NCI-H460 (cell line): ENCODE data around the gene MAP3K20. TPM values are rescaled to one million over a fixed set of nuclear protein-coding genes. Genes with fewer than 3 reads are reported as not detected.
"Not testable (repeated sequence)": the region's sequence is repeated elsewhere in the genome, so short reads cannot be mapped to it uniquely, and the experiment has no call there.

Experiments used
- DNase-seq: peaks from one replicate; pipeline ENCODE4 v3.0.0-alpha.2; 2016; ENCODE audit warnings: low read depth; ENCODE audit errors: extremely low read depth
- total RNA-seq: library from RNA; depleted of rRNA; stranded (reverse); fragments of >200 nt; shearing (Covaris generic); gene quantifications from 2 replicates; pipeline ENCODE4 v1.2.3, GENCODE V29; 2014

The MAP3K20 gene
- total RNA-seq, 1 experiment from 2014 or later = 54.6 TPM

DNA sequence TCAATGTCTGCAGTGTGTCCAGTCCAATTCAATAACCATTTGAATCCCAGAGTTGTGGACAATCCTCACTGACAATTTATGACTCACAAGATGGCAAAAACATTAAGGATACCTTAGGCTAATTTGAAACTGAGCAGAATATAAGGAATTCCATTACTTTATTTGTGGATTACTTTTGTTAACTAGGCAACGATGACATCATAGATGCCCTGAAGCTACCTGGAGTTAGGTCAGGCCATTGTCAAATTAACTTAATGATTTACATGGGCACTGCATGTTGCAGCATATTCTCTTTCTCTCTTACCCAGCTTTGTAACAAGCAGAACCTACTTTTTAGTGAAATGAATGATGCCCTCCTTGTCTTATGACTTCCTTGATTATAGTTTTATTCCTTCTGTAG lies 179.0 kb downstream of the MAP3K20 start:
- DNase-seq = no peak

DNA sequence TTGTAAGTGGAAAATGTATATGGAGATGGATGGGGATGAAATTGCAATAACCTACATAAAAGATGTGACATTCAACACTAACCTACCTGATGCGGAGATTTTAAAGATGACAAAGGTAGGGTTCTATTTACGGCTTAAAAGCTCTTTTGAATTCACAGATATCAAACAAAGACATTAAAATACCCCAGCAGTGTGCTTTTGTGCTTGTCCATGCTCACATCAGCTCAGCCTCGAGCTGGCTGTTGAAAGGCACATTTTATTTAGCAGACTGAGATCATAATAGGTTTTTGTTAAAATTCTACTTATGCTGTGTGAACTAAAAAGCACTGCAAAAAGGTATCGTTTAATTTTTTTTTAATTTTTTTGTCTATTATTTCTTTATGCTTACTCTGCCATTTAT lies 183.1 kb downstream of the MAP3K20 start:
- DNase-seq = no peak

GRCh38 chr2:173262356-173262755 lies 186.7 kb downstream of the MAP3K20 start:
- not testable (repeated sequence) for DNase-seq

GRCh38 chr2:173264151-173264550 lies 188.5 kb downstream of the MAP3K20 start:
- DNase-seq = no peak

- DNase-seq = no peak
Observed at GRCh38 chr2:173264603-173265366, 189.1 kb downstream of the MAP3K20 start.

DNA sequence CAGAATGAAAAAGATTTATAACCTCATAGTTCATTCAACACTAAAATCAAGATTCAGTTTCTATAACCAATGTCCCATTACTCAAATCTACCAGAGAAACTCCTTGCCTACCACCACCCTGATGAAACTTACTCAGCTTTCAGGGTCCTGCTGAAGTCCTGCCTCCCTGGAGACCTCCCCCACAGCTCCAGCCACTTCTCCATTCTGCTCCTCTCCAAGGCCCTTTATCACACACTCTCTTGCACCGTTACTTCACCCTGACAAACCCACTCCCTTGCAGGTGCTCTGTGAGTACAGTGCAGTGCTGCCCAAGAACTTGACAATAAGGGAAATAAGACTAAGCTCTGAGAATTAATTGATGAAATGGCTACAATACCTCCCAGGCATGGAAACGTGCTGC lies 195.5 kb downstream of the MAP3K20 start:
- DNase-seq = no peak

- DNase-seq = no peak
Observed at GRCh38 chr2:173271825-173272224, 196.2 kb downstream of the MAP3K20 start.

DNA sequence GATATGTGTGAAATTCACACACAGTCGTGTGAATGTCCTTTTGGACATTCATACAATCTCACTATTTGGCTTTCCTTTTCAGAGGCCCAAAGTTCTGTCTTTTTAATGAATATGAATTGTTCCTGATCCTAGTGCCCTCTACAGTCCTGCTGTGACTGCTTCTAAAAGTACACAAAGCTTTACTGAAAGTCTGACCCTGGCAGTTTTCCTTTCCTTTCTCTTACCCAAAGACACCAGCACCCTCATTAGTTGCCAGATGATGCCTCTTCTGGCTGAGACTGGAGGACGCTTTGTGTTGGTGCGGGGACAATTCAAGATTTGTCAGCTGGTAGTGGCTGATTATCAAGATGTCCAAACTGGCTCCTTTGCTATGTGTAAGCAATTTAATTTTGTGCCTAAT lies 197.2 kb downstream of the MAP3K20 start:
- no peak for DNase-seq

GRCh38 chr2:173278794-173279526 lies 203.3 kb downstream of the MAP3K20 start:
- DNase-seq = no peak

DNA sequence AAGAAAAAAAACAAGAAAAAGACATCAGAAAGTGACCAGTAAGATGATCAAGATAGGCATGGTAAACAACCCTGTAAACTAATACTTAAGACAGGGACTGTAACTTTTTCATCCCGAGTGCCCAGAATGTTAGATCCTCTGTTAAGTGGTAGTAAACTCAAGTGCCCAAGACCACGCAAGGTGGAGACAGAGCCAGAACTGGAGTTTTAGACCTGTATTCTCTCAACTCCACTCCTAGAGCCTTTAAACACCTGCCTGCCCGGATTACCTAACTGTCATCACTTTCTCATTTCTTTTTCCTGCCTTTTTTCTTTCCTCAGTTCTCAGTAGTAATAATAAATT lies 203.9 kb downstream of the MAP3K20 start:
- DNase-seq = no peak

DNA sequence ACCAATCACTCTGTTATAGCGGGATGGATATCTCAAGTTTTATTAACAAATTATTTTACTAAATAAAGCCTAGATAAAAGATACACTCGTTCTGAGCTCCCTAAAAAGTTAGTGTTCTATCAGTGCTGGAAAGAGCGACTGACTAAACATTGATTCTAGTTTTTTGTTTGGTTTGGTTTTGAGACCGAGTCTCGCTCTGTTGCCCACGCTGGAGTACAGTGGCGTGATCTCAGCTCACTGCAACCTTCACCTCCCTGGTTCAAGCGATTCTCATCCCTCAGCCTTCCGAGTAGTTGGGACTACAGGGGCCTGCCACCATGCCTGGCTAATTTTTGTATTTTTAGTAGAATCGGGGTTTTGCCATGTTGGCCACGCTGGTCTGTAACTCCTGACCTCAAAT lies 205.2 kb downstream of the MAP3K20 start:
- DNase-seq = no peak

DNA sequence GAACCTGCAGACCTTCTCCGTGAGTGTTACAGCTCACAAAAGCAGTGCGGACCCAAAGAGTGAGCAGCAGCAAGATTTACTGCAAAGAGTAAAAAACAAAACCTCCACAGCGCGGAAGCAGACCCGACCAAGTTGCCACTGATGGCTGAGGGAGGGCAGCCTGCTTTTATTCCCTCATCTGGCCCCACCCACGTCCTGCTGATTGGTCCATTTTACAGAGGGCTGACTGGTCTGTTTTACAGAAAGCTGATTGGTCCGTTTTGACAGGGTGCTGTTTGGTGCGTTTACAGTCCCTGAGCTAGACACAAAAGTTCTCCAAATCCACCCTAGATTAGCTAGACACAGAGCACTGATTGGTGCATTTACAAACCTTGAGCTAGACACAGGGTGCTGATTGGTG lies 206.3 kb downstream of the MAP3K20 start:
- not testable (repeated sequence) for DNase-seq

DNA sequence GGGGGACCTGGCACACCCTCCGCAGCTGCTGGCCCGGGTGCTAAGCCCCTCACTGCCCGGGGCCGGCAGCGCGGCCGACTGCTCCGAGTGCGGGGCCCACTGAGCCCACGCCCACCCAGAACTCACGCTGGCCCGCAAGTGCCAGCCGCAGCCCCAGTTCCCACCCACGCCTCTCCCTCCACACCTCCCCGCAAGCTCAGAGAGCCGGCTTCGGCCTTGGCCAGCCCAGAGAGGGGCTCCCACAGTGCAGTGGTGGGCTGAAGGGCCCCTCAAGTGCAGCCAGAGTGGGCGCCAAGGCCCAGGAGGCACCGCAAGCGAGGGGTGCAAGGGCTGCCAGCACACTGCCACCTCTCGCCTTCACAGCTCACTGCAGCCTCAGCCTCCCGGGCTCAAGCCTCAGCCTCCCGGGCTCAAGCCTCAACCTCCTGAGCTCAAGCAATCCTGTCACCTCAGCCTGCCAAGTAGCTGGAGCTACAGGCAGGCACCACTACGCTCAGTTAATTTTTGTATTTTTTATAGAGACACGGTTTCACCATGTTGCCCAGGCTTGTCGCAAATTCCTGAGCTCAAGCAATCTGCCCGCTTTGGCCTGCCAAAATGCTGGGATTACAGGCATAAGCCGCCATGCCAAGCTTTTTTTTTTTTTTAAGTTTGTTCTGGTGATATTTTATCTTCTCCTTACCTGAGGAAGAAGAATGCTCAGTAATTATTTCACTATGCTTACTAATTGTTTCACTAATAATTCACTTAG lies 207.3 kb downstream of the MAP3K20 start:
- DNase-seq = no peak

- no peak for DNase-seq
Observed at GRCh38 chr2:173286153-173286809, 210.6 kb downstream of the MAP3K20 start.

- no peak for DNase-seq
Observed at GRCh38 chr2:173287594-173287993, 211.9 kb downstream of the MAP3K20 start.

GRCh38 chr2:173288561-173288960 lies 212.9 kb downstream of the MAP3K20 start:
- no peak for DNase-seq

DNA sequence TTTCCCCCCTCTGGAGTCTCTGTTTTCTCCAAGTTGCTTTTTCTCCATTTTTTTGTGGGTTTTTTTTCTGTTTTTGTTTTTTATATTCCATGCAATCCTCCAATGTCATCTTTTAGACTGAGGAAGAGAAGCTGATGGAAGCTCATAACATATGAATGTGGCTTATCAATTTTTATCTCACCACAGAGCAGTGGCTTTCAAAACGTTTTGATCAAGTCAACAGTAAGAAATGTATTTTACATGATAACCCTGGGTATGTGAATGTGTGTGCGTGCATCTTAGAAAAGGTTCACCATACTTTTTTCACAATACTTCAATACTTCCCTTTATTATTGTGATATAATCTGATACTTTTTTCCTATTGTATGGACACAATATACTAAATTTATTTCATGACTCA lies 214.4 kb downstream of the MAP3K20 start:
- no peak for DNase-seq

DNA sequence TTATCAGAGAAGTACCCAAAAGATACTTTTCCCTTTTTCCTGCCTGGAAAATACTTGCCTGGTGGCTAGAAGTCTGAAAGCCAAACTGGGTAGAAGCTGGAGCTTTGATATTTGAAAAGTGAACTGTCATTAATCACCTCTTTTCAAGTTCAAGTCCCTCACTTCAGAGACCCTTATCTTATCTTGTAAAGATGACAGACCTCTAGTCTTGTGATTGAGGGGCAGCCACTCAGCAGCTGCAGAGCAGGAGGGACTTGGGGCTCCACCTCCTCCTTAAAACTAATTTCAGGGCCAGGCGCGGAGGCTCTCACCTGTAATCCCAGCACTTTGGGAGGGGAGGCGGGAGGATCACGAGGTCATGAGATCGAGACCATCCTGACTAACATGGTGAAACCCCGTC lies 214.9 kb downstream of the MAP3K20 start:
- DNase-seq = no peak

DNA sequence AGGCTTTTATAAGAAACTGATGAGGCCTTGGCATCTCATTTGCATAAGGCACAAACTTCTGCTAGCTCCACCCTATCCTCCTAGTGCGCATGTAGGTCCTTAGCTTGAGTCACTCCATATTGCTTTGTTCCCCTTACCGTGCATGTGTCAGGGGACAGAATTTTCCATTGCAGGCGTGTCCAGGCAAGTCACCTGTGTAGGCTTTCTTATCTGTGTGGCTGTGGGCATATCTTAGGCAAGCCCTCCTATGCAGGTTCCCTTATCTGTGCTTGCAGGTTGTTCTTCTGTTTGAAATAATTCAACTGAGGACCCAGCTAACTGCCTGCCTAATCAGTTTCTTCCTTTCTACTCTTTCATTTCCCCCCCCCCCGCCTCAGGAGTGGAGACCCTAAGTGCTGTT lies 215.8 kb downstream of the MAP3K20 start:
- no peak for DNase-seq

GRCh38 chr2:173296235-173296634 lies 220.6 kb downstream of the MAP3K20 start:
- no peak for DNase-seq

DNA sequence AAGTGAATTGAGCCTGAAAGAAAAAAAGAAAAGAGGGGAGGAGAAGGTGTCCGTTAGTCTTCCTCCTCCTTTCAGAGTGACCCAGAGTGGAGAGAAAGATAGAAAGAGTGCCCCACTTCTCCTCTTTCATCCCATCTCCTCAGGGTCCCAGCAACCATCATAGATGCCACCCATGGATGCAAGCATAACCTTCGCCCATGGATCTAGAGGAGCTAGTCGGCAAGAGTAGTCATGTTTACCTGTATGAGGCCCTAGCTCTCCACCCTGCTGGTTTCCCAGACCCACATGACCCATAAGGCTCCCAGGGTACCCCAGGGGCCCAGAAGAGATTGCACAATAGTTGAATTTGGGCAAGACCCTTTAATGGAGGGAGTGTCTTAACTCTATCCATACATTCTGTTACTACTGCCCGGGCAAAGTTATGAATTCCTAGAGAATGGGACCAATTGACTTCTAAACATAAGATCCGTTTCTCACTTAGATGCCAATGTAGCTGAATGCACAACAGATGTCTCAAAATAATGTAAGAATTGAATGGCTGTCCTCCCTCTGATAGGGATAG lies 223.0 kb downstream of the MAP3K20 start:
- DNase-seq = no peak
